Nephron progenitor cell (in vitro differentiated cells): ENCODE data around the gene RNF208.
"Not testable (repeated sequence)": the region's sequence is repeated elsewhere in the genome, so short reads cannot be mapped to it uniquely, and the experiment has no call there.

Source experiments
- DNase-seq: peaks from one replicate; pipeline ENCODE4 v3.0.0; 2021
- H3K27ac Mint-ChIP-seq: 2 replicates; pipeline ENCODE4 v1.8.0; 2021; ENCODE audit warnings: mild to moderate bottlenecking, moderate library complexity, mixed read lengths
- H3K27me3 Mint-ChIP-seq: 2 replicates; pipeline ENCODE4 v1.8.0; 2021; ENCODE audit warnings: mild to moderate bottlenecking, low read depth, mixed read lengths; ENCODE audit not compliant: poor library complexity
- H3K36me3 Mint-ChIP-seq: 2 replicates; pipeline ENCODE4 v1.8.0; 2021; ENCODE audit warnings: low read depth, mixed read lengths
- H3K4me1 Mint-ChIP-seq: 2 replicates; pipeline ENCODE4 v1.8.0; 2021; ENCODE audit warnings: mixed read lengths
- H3K4me3 Mint-ChIP-seq: 2 replicates; pipeline ENCODE4 v1.8.0; 2021; ENCODE audit warnings: mild to moderate bottlenecking, moderate library complexity, mixed read lengths
- H3K9me3 Mint-ChIP-seq: 2 replicates; pipeline ENCODE4 v1.8.0; 2021; ENCODE audit warnings: mild to moderate bottlenecking, moderate library complexity, mixed read lengths
- CTCF ChIP-seq: fragments of 200-600 bp; sonication (generic); IDR thresholded peaks from 2 replicates; pipeline ENCODE4 v1.5.0; 2021; ENCODE audit warnings: antibody characterized with exemption

Gene RNF208

GRCh38 chr9:137241490-137242268, 19.6 kb upstream of the RNF208 start:
- no peak overlapping the region for H3K27ac Mint-ChIP-seq
- peaks cover 56% of the 10 kb centered on the region for H3K4me1 Mint-ChIP-seq
- peaks cover 15% of the 10 kb centered on the region for H3K36me3 Mint-ChIP-seq
- no peak for DNase-seq
- H3K4me3 Mint-ChIP-seq: peak overlapping the region; percentile 89
- TF ChIP-seq CTCF: no peak
- no peaks in the 10 kb centered on the region for H3K9me3 Mint-ChIP-seq
- peaks cover 3% of the 10 kb centered on the region for H3K27me3 Mint-ChIP-seq

GRCh38 chr9:137240841-137241489, 18.9 kb upstream of the RNF208 start, which contains the start of gene TUBB4B:
Gene TUBB4B (plus strand): TSS chr9:137241287. CDS start chr9:137241361, 74 bp downstream.
- Mint-ChIP-seq H3K36me3 (peaks cover 15% of the 10 kb centered on the region), H3K9me3 (no peaks in the 10 kb centered on the region), H3K27me3 (peaks cover 3% of the 10 kb centered on the region), H3K27ac (peak within 1 kb of the TSS; percentile 93), H3K4me3 (peak within 1 kb of the TSS; percentile 89), H3K4me1 (peaks cover 53% of the 10 kb centered on the region)
- peak; percentile 97 for DNase-seq
- no peak for TF ChIP-seq CTCF

- no peak for TF ChIP-seq CTCF
- H3K9me3 Mint-ChIP-seq: no peaks in the 10 kb centered on the region
- H3K27ac Mint-ChIP-seq: no peak overlapping the region
- DNase-seq: peak; percentile 65
- peak overlapping the region; percentile 81 for H3K4me3 Mint-ChIP-seq
- H3K4me1 Mint-ChIP-seq: peaks cover 53% of the 10 kb centered on the region
- H3K27me3 Mint-ChIP-seq: no peaks in the 10 kb centered on the region
- H3K36me3 Mint-ChIP-seq: peaks cover 15% of the 10 kb centered on the region
Observed at GRCh38 chr9:137240318-137240840, 18.3 kb upstream of the RNF208 start.

GRCh38 chr9:137239541-137240200, 17.6 kb upstream of the RNF208 start:
- Mint-ChIP-seq H3K4me3 (peak overlapping the region; percentile 81), H3K27ac (peak overlapping the region; percentile 93), H3K4me1 (peaks cover 58% of the 10 kb centered on the region), H3K36me3 (peaks cover 15% of the 10 kb centered on the region)
- DNase-seq, H3K9me3 Mint-ChIP-seq, H3K27me3 Mint-ChIP-seq: not testable (repeated sequence)

GRCh38 chr9:137237759-137238726, 16.0 kb upstream of the RNF208 start:
- H3K27ac Mint-ChIP-seq: no peak overlapping the region
- peaks cover 43% of the 10 kb centered on the region for H3K4me1 Mint-ChIP-seq
- no peaks in the 10 kb centered on the region for H3K27me3 Mint-ChIP-seq
- DNase-seq: no peak
- H3K4me3 Mint-ChIP-seq: peak overlapping the region; percentile 24
- no peak for TF ChIP-seq CTCF
- peaks cover 10% of the 10 kb centered on the region for H3K36me3 Mint-ChIP-seq
- no peaks in the 10 kb centered on the region for H3K9me3 Mint-ChIP-seq
